A673 (cell line): Measurements from ENCODE around the gene NCOA3. TPM values are rescaled to one million over a fixed set of nuclear protein-coding genes. Genes with fewer than 3 reads are reported as not detected.
"Not testable (repeated sequence)": the region's sequence is repeated elsewhere in the genome, so short reads cannot be mapped to it uniquely, and the experiment has no call there.

Source experiments
- BruUV-seq: library from RNA; stranded (reverse); fragments of 400-500 nt; replicated peaks from 2 replicates; lab custom pipeline; 2021; lab: Mats Ljungman, UMichigan
- CTCF ChIA-PET: fragments of 300-600 bp; sonication (Branson Sonifier 250); formaldehyde crosslinking; loops from one replicate; lab custom pipeline; 2022; ENCODE audit warnings: antibody characterized with exemption; lab: Charles Lee
- POLR2A ChIA-PET: fragments of 300-600 bp; sonication (Branson Sonifier 250); formaldehyde crosslinking; loops from one replicate; lab custom pipeline; 2022; ENCODE audit warnings: antibody characterized with exemption; ENCODE audit not compliant: low non-redundant PET; lab: Charles Lee
- DNase-seq: peaks from one replicate; pipeline ENCODE4 v3.0.0-alpha.2; 2015; ENCODE audit warnings: low spot score
- H3K27ac ChIP-seq: fragments of 200-600 bp; sonication (generic); 2 replicates; pipeline ENCODE4 v1.5.1; 2016; ENCODE audit warnings: mixed run types, low read depth, mild to moderate bottlenecking, mixed read lengths, antibody characterized with exemption, low read length; ENCODE audit not compliant: poor library complexity, severe bottlenecking
- H3K27me3 ChIP-seq: fragments of 200-600 bp; sonication (generic); replicated peaks from 2 replicates; pipeline ENCODE4 v1.6.1; 2017; ENCODE audit warnings: mixed run types, low read depth, mild to moderate bottlenecking, mixed read lengths, antibody characterized with exemption, low read length; ENCODE audit not compliant: insufficient read depth, poor library complexity
- H3K36me3 ChIP-seq: fragments of 200-600 bp; sonication (generic); 2 replicates; pipeline ENCODE4 v1.6.1; 2016; ENCODE audit warnings: mixed run types, mild to moderate bottlenecking, mixed read lengths, antibody characterized with exemption, low read length; ENCODE audit not compliant: insufficient read depth, poor library complexity, severe bottlenecking
- H3K4me1 ChIP-seq: fragments of 200-600 bp; sonication (generic); 2 replicates; pipeline ENCODE4 v1.6.1; 2017; ENCODE audit warnings: mixed run types, mild to moderate bottlenecking, mixed read lengths, antibody characterized with exemption, low read length; ENCODE audit not compliant: insufficient read depth, poor library complexity, severe bottlenecking
- H3K4me3 ChIP-seq: fragments of 200-600 bp; sonication (generic); 2 replicates; pipeline ENCODE4 v1.5.1; 2016; ENCODE audit warnings: low read depth, mixed run types, mild to moderate bottlenecking, mixed read lengths, low read length; ENCODE audit not compliant: poor library complexity, severe bottlenecking
- H3K9me3 ChIP-seq: fragments of 200-600 bp; sonication (generic); 2 replicates; pipeline ENCODE4 v1.6.1; 2016; ENCODE audit warnings: mixed run types, low read depth, mild to moderate bottlenecking, mixed read lengths, antibody characterized with exemption, low read length; ENCODE audit not compliant: poor library complexity, severe bottlenecking
- CTCF ChIP-seq: fragments of 300-800, 200-600 bp; sonication (generic); conservative IDR thresholded peaks from 2 replicates; pipeline ENCODE4 v1.5.1; 2017; ENCODE audit warnings: low read depth, mild to moderate bottlenecking, antibody characterized with exemption, low read length, moderate library complexity, mixed read lengths
- EZH2 ChIP-seq: fragments of 200-600 bp; sonication (generic); IDR thresholded peaks from 2 replicates; pipeline ENCODE4 v1.6.1; 2017; ENCODE audit warnings: borderline replicate concordance, low read depth, mild to moderate bottlenecking, mixed read lengths, antibody characterized with exemption, low read length; ENCODE audit not compliant: poor library complexity, severe bottlenecking
- intact Hi-C: fragments of 100-400 bp; cut with micrococcal nuclease; formaldehyde crosslinking; loops from one replicate; pipeline ENCODE4 v1.10.0; 2022; ENCODE audit not compliant: unreplicated experiment
- total RNA-seq: library from RNA; stranded (reverse); gene quantifications from 2 replicates; pipeline ENCODE4 v1.2.3, GENCODE V29; 2021

The NCOA3 gene
- total RNA-seq, 1 experiment from 2014 or later, result 26.8 TPM

- Histone ChIP-seq H3K4me3 (no peak overlapping the region), H3K27ac (no peak overlapping the region), H3K36me3 (no peaks in the 10 kb centered on the region), H3K9me3 (no peaks in the 10 kb centered on the region), H3K4me1 (peaks cover 13% of the 10 kb centered on the region), H3K27me3 (no peaks in the 10 kb centered on the region)
- no peak for DNase-seq
- BruUV-seq, result no TSS peak
- intact Hi-C loops, result no loop called here
- CTCF ChIA-PET, result interaction anchor here (0.6 kb wide), 1 partner anchor 715 kb away, joined by 3 read pairs; no protein-coding TSS in a partner anchor
- POLR2A ChIA-PET, result no interaction called here
- TF ChIP-seq EZH2, result no peak
- TF ChIP-seq CTCF, result no peak
Observed at GRCh38 chr20:47461120-47461685, 40.5 kb upstream of the NCOA3 start.

DNA sequence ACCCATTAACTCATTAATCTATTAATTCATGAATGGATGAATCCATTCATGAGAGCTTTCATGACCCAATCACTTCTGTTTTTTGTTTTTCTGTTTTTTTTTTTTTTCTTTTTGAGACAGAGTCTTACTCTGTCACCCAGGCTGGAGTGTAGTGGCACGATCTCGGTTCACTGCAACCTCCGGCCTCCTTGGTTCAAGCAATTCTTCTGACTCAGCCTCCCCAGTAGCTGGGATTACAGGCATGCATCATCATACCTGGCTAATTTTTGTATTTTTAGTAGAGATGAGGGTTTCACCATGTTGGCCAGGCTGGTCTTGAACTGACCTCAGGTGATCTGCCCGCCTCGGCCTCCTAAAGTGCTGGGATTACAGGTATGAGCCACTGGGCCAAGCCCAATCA is 39.8 kb upstream of the NCOA3 start:
- H3K36me3 ChIP-seq, CTCF ChIA-PET, BruUV-seq, H3K27ac ChIP-seq, H3K4me3 ChIP-seq, H3K9me3 ChIP-seq, DNase-seq, POLR2A ChIA-PET, H3K27me3 ChIP-seq, intact Hi-C loops: not testable (repeated sequence)
- peaks cover 13% of the 10 kb centered on the region for H3K4me1 ChIP-seq

GRCh38 chr20:47464380-47465101 is 37.1 kb upstream of the NCOA3 start:
- ChIA-PET CTCF (no interaction called here), POLR2A (no interaction called here)
- intact Hi-C loops, result no loop called here
- TF ChIP-seq CTCF, result peak; percentile 41; the same call in 1 of the 2 replicates
- no peak for TF ChIP-seq EZH2
- no peak overlapping the region for H3K27ac ChIP-seq
- H3K9me3 ChIP-seq, result no peaks in the 10 kb centered on the region
- peak; percentile 87 for DNase-seq
- H3K27me3 ChIP-seq, result no peaks in the 10 kb centered on the region
- H3K36me3 ChIP-seq, result no peaks in the 10 kb centered on the region
- BruUV-seq, result no TSS peak
- H3K4me1 ChIP-seq, result peaks cover 13% of the 10 kb centered on the region
- no peak overlapping the region for H3K4me3 ChIP-seq
